ENCODE measurements around the gene VPS13C.

VPS13C gene

DNA sequence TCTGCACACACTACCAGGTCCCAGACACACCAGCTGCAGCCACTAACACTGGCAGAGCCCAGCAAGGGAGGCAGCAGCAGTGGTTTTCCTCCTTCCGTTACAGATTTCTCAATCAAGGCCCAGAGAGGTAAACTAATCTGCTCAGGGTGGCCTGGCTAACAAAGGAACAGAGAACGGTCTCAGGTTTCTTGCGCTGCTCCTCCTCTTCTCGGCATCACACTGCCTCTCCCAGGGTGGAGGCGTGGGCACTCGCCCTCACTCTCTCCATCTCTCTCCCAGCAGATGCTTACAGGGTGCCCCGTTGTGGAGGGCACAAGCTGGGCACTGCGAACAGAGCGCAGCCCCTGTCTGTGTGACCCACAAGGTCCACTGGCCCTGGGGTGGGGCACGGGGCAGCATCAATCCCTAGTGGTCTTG, 228.7 kb downstream of the VPS13C start:
- no peak for TF ChIP-seq CTCF (IDR thresholded peaks at IDR 0.05; ENCODE audit: extremely low read depth, missing control alignments)
- no peak for DNase-seq (ENCODE audit: low spot score)

- no peak for DNase-seq (ENCODE audit: low spot score)
- no peak for TF ChIP-seq CTCF (IDR thresholded peaks at IDR 0.05; ENCODE audit: extremely low read depth, missing control alignments)
These were observed 229.5 kb downstream of the VPS13C start for GRCh38 chr15:61830536-61831330.

- no peak for DNase-seq (ENCODE audit: low spot score)
- TF ChIP-seq CTCF (IDR thresholded peaks at IDR 0.05; ENCODE audit: extremely low read depth, missing control alignments): no peak
These were observed 230.7 kb downstream of the VPS13C start for GRCh38 chr15:61829514-61829889.

DNA sequence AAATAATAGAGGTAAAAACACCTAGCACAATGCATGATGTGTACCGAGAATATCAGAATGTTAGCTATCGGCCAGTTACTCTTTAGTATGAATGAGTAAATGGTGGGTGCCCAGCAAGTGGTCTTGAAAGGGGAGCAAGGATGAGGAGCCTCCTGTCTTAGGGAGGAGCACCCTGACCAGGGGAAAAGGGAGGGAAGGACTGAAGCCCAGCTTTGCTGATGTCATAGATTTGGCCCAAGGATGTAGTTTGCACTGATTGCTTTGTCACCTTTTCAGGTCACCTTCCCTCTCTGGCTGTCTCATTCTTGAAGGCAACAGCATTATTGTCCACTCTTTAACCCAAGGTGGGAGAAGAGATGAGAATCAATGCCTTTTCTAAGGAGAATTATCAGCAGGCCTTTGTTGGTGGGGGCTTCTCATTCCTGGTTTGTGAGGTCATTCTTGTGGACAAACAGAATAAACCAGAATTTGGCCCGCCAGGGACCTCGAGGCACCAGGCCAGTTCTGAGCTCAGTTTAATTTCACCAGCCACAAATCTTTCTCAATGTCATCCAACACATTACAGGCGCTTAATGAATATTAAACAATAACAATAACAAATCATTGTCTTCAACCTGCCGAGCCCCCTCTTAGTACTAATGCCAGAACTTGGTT, 231.3 kb downstream of the VPS13C start:
- no peak for TF ChIP-seq CTCF (IDR thresholded peaks at IDR 0.05; ENCODE audit: extremely low read depth, missing control alignments)
- no peak for DNase-seq (ENCODE audit: low spot score)

GRCh38 chr15:61828008-61828407, 232.2 kb downstream of the VPS13C start:
- no peak for TF ChIP-seq CTCF (IDR thresholded peaks at IDR 0.05; ENCODE audit: extremely low read depth, missing control alignments)
- DNase-seq (ENCODE audit: low spot score): no peak

- DNase-seq (ENCODE audit: low spot score): no peak
- no peak for TF ChIP-seq CTCF (IDR thresholded peaks at IDR 0.05; ENCODE audit: extremely low read depth, missing control alignments)
These were observed 233.1 kb downstream of the VPS13C start for GRCh38 chr15:61827131-61827530.

GRCh38 chr15:61824291-61824690, 236.0 kb downstream of the VPS13C start:
- TF ChIP-seq CTCF (IDR thresholded peaks at IDR 0.05; ENCODE audit: extremely low read depth, missing control alignments): no peak
- no peak for DNase-seq (ENCODE audit: low spot score)
